Stimulated activated naive CD8-positive, alpha-beta T cell treated with anti-CD3 and anti-CD28 coated beads, Interleukin-15, Interleukin-2, amounts not matched to agents 100 ng/mL and 50 ng/mL, for 24 hours (primary cell): ENCODE measurements around the gene PPIA.

Experiments used
- H3K27ac Mint-ChIP-seq: one replicate; pipeline ENCODE4 v1.8.0; 2021; ENCODE audit warnings: mild to moderate bottlenecking, mixed read lengths
- H3K27me3 Mint-ChIP-seq: one replicate; pipeline ENCODE4 v1.8.0; 2021; ENCODE audit warnings: mixed read lengths
- H3K36me3 Mint-ChIP-seq: one replicate; pipeline ENCODE4 v1.8.0; 2021; ENCODE audit warnings: low read depth, mixed read lengths
- H3K4me1 Mint-ChIP-seq: one replicate; pipeline ENCODE4 v1.8.0; 2021; ENCODE audit warnings: low read depth, mixed read lengths
- H3K4me3 Mint-ChIP-seq: one replicate; pipeline ENCODE4 v1.8.0; 2021; ENCODE audit warnings: mild to moderate bottlenecking, mixed read lengths
- H3K9me3 Mint-ChIP-seq: one replicate; pipeline ENCODE4 v1.8.0; 2021; ENCODE audit warnings: mixed read lengths

The PPIA gene

DNA sequence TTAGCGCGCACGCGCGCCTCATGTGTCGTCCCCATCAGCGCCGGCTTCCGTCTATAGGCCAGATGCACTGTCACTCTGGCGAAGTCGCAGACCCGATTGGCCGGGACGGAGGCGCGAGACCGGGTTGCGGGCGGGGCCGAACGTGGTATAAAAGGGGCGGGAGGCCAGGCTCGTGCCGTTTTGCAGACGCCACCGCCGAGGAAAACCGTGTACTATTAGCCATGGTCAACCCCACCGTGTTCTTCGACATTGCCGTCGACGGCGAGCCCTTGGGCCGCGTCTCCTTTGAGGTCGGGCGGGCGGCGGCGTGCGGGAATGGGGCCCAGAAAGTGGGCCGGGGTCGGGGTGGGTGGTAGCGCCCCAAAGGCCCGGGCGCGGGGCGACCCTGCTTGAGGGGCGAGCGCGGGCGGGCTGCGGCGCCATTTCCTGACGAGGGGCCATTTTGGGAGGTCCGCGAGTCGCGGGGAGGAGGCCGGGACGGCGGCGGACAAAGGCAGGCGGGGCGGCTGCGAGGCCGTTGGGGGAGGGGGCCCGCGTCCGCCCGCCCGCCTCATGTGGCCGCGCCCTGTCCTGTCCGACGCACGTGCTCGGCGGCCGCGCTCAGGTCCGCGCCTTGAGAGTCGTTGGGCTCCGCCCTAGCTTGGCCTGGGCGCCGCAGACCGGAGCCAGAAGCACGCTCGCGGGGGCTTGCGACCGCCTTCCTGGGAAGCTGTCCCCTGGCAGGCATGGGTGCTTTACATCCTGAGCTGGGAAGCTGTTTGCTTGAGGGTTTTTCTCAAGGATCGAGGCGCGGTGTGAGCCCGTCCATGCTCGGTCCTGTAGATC lies at the start of gene PPIA:
PPIA (plus strand) TSS at position 178 of the 825 bp plus-strand sequence; CDS start at position 222, 44 bp downstream.
- H3K27me3 Mint-ChIP-seq: no peaks in the 10 kb centered on the region
- H3K9me3 Mint-ChIP-seq: no peaks in the 10 kb centered on the region
- peaks cover 45% of the 10 kb centered on the region for H3K36me3 Mint-ChIP-seq
- H3K4me3 Mint-ChIP-seq: peak within 1 kb of the TSS; percentile 97
- peaks cover 45% of the 10 kb centered on the region for H3K4me1 Mint-ChIP-seq
- H3K27ac Mint-ChIP-seq: peak within 1 kb of the TSS; percentile 95

DNA sequence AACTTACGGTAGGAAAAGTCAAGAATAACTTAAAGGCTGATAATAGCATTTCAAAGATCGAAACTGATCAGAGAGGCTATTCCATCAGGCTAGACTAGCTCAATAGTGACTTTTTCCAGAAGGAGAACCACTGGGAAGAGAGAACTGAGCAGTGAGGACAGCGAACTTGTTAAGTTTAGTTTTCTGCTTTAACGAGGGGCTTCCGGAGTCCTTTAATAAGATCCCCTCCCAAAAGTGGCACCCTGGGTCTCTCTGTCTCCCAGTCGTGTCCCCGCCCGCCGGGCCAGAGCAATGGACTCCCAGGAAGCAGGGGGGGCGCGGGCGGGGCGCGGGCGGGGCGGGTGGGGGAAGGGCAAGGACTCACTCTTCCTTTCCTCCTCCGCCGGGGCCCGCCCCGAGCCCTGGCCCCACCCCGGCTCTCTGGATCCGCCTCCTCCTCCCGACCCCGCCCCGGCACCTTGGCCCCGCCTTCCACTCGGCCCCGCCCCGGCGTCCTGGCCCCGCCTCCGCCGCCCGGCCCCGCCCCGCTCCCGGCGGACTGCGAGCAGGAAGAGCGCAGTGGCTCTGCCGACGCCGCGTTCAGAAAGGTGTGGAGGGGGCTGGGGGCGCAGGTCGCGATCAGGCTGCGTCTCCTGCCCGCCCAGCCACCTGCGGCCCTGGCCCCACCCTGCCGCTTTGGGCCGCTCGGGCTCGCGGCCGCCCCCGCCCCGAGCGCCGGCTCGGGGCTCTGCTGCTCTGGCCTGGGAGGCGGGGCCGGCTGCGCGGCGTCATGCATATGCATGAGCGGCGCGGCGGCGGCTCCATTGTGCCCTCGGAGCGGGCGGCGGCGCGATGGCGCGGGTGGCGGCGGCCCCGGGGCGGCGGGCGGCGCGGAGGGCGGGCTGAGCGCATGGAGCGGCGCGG lies 48.2 kb upstream of the PPIA start, which contains the start of gene ZMIZ2:
ZMIZ2 (plus strand) TSS at position 803 of the 903 bp plus-strand sequence. CDS start 7,403 bp downstream, outside the sequence.
- Mint-ChIP-seq H3K27me3 (no peaks in the 10 kb centered on the region), H3K4me1 (peaks cover 48% of the 10 kb centered on the region), H3K27ac (peak within 1 kb of the TSS; percentile 93)

DNA sequence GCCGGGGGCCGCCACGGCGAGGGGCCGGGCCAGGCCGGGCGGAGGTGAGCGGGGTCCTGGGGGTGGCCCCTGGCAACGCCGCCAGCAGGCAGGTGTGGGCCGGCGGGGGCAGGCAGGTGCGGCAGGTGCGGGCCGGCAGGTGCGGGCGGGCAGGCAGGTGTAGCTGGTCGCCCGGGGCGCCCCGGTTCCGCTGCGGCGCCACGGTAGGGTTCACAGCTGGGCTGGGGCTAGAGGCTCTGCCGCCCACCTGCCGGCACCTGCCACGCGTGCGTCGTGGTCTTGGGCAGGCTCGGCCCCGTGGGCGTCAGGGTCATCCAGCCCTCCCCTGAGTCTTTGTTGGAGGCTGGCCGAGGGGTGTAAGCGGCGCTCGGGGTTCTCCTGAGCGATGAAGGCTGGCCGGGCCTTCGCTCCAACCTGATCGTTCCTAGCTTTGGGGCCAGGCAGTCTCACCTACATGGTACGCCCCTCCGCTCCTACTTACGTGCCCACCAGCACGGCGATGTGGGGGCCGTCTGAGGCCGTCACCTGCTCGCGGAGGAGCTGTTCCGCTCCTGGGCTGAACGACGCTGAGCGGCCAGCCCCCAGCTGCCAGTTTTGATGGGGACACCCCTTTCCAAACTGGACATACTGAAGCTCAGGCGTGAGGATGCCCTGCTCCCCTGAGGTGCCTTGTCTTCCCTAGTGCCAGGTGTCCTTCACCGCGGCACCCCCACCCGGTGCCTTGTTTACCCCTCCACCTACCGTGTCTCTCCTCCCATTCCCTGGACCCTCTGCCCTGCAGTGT lies 47.3 kb upstream of the PPIA start:
- H3K4me3 Mint-ChIP-seq: peak overlapping the region; percentile 91
- peak overlapping the region; percentile 93 for H3K27ac Mint-ChIP-seq
- H3K9me3 Mint-ChIP-seq: no peaks in the 10 kb centered on the region
- peaks cover 51% of the 10 kb centered on the region for H3K4me1 Mint-ChIP-seq
- H3K36me3 Mint-ChIP-seq: peaks cover 26% of the 10 kb centered on the region
- H3K27me3 Mint-ChIP-seq: no peaks in the 10 kb centered on the region

More for the DNA sequence above, 48.2 kb upstream of the PPIA start, which contains the start of gene ZMIZ2:
- H3K9me3 Mint-ChIP-seq: no peaks in the 10 kb centered on the region
- peak within 1 kb of the TSS; percentile 91 for H3K4me3 Mint-ChIP-seq
- H3K36me3 Mint-ChIP-seq: peaks cover 26% of the 10 kb centered on the region

DNA sequence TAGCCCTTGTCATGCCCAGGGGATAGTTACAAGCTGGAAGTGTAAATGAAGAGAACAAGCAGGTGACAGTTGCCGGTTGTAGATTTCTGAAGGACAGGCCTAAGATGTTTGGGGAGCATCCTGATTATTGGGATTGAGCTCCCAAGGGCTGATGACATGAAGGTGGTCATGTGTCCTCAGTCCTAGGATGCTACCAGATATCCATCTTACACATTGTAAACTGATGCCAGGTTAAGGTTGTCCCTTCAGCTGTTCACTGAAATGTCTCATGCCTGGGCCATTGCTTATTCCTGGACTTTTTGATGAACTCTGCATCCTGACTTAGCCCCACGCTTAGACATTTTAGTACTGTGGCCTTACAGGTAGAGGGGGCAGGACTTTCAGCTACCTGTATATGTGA lies 46.5 kb upstream of the PPIA start:
- peaks cover 59% of the 10 kb centered on the region for H3K4me1 Mint-ChIP-seq
- H3K27me3 Mint-ChIP-seq: no peaks in the 10 kb centered on the region
- H3K4me3 Mint-ChIP-seq: peak overlapping the region; percentile 91
- H3K36me3 Mint-ChIP-seq: peaks cover 26% of the 10 kb centered on the region
- no peaks in the 10 kb centered on the region for H3K9me3 Mint-ChIP-seq
- H3K27ac Mint-ChIP-seq: peak overlapping the region; percentile 93

DNA sequence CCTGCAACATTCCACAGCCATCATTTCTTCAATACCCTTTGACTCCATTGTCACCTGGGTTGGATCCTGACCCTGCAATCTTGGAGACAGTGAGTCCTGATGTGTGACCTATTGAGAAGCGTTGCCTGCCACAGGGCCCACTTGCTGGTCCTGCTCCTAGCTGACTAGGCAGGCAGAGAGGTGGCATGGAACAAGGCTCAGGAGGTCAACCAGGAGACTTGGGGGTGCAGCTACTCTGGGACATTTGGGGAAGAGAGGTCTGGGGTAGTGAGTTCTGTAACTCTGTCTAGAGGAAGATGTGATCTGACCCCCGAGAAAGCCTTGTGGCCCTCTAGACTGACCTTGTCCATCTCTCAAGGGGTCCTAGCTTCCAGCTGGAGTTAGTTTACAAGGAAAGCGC lies 46.1 kb upstream of the PPIA start:
- Mint-ChIP-seq H3K36me3 (peaks cover 26% of the 10 kb centered on the region), H3K27ac (peak overlapping the region; percentile 87), H3K4me1 (peaks cover 61% of the 10 kb centered on the region), H3K27me3 (no peaks in the 10 kb centered on the region), H3K4me3 (peak overlapping the region; percentile 91), H3K9me3 (no peaks in the 10 kb centered on the region)

DNA sequence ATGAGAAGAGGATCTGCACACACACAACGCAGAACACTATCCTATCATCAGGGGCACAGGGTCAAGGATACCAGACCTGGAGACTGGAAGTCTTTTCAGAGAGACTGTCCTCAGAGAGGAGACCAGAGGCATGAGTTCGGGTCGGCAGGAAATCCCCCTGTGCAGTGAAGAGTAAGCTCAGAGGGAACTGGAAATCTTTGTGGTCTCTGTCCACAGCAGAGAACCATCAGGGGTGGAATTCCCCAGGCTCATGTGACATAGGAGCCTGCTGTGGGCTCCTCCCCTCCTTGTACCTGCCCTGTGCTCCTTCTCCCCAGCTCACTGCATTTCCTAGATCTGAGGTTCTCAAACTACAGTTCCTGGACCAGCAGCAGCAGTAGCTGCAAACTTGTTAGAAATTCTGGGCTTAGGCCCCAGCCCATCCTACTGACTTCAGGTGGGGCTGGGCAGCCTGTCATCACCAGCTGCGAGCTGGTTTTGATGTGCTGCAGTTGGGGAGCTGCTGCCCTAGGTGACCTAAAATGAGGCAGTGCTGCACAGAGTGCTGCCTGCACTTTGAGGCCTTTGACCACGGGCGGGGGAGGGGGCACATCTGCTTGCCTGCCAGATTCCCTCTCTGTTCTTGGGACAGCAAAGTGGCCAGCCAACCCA lies 45.4 kb upstream of the PPIA start:
- Mint-ChIP-seq H3K9me3 (no peaks in the 10 kb centered on the region), H3K36me3 (peaks cover 26% of the 10 kb centered on the region), H3K4me1 (peaks cover 61% of the 10 kb centered on the region), H3K27me3 (no peaks in the 10 kb centered on the region), H3K4me3 (peak overlapping the region; percentile 91), H3K27ac (peak overlapping the region; percentile 87)

DNA sequence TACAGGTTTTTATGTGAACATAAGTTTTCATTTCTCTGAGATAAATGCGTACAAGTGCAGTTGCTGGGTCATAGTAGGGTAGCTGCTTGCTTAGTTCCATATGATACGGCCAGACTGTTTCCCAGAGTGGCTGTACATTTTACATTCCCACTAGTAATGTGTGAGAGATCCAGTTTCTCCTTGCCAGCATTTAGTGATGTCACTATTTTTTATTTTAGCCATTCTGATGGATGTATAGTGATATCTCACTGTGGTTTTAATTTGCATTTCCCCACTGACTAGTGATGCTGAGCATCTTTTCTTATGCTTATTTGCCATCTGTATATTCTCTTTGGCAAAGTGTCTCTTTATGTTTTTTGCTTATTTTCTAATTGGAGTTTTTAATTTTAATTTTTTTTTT lies 43.7 kb upstream of the PPIA start:
- Mint-ChIP-seq H3K27ac (no peak overlapping the region), H3K27me3 (no peaks in the 10 kb centered on the region), H3K4me1 (peaks cover 56% of the 10 kb centered on the region), H3K36me3 (peaks cover 30% of the 10 kb centered on the region), H3K4me3 (no peak overlapping the region), H3K9me3 (no peaks in the 10 kb centered on the region)

DNA sequence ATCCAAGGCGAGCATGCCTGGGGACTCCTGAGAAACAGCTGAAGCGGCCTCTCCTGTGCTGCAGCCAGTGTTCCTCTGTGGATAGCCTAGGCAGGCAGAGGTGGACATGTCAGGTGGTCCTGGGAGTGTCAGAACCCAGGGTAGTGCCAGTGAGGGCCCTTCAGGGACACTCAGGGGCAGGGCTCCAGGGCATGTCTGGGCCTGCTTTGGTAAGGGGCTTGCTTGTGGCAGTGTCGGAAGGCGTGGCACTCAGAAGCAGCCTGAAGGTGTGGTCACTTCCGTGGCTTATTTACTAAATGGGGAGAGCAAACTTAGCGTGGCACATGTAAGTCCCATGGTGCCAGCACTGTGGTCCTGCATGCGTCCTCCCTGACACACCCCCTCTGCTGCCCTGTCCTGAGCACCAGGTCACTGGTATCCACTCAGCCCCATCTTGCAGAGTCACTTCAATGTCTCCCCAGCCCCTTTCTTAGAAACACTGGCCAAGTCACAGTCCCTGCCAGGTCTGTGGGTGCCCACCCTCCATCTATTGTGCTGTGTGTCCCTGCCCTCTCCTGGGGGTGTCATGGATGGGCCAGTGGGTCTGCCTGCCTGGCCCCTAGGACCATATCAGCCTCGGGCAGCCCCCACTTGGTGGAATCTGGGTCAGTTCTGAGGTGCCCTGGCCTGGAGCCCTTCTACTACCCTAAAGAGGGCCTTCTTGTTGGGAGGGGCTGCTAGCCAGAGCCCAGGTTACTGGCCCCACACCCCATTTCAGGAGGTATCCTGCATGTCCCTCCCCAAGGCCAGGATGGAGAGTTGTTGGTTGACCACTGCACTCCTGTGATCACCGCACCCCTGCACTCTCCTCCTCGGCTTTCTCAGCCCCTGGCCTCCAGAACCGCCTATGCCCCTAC lies 41.4 kb upstream of the PPIA start:
- no peak overlapping the region for H3K4me3 Mint-ChIP-seq
- no peaks in the 10 kb centered on the region for H3K9me3 Mint-ChIP-seq
- H3K27me3 Mint-ChIP-seq: no peaks in the 10 kb centered on the region
- peaks cover 28% of the 10 kb centered on the region for H3K36me3 Mint-ChIP-seq
- peaks cover 46% of the 10 kb centered on the region for H3K4me1 Mint-ChIP-seq
- H3K27ac Mint-ChIP-seq: no peak overlapping the region

DNA sequence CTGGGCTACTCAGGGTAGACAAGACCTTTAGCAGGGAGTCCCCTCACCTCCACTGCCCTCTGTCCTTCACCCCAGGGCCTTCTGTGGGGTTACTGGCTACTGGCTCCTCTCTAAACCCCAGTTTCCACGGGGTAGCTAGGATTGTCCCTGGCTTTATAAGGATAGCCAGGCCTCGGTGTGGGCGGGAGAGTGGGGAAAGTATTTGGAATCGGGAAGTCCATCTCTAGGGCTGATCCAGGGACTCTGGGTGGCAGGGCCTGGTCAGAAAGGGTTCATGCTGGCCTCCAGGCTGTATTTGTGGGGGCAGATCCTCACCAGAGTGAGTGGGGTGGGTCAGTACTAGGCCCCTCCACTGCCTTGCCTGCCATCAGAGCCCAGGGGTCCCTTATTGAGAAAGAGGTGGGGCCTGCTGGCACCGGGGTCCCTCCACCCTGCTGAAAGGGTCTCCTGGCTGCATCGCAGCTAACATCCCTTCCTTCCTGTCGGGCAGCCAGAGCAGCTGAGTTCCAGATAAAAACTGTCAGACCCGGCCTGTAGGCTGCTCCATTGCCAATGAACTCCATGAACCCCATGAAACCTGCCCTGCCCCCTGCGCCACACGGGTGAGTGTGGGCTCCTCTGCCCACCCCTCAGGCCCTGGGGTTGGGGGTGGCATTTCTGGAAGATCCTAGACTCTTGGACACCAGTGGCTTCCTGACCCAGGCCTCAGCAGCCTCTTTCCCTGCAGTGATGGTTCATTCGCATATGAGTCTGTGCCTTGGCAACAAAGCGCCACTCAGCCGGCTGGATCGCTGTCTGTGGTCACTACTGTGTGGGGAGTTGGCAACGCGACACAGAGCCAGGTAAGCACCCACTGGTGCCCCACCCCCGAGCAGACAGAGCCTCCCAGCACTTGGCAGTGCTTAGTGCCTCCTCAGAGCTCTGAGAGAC lies 40.5 kb upstream of the PPIA start:
- no peaks in the 10 kb centered on the region for H3K9me3 Mint-ChIP-seq
- no peak overlapping the region for H3K4me3 Mint-ChIP-seq
- peaks cover 37% of the 10 kb centered on the region for H3K4me1 Mint-ChIP-seq
- H3K27ac Mint-ChIP-seq: no peak overlapping the region
- H3K36me3 Mint-ChIP-seq: peaks cover 24% of the 10 kb centered on the region
- no peaks in the 10 kb centered on the region for H3K27me3 Mint-ChIP-seq

DNA sequence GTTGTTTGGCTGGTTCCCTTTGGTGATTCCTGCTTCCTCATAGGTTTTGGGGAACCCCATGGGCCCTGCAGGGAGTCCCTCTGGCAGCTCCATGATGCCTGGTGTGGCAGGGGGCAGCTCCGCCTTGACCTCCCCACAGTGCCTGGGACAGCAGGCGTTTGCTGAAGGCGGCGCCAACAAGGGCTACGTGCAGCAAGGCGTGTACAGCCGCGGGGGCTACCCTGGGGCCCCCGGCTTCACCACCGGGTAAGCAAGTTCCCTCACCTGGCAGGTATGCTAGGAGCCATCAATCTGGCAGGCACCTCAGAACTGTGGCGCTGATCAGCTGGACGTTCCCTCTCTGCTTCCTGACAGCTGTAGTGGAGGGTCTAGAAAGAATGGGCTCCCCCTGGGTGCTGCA lies 39.6 kb upstream of the PPIA start:
- Mint-ChIP-seq H3K27me3 (no peaks in the 10 kb centered on the region), H3K27ac (no peak overlapping the region), H3K9me3 (no peaks in the 10 kb centered on the region), H3K36me3 (peaks cover 24% of the 10 kb centered on the region), H3K4me1 (peaks cover 28% of the 10 kb centered on the region), H3K4me3 (no peak overlapping the region)

DNA sequence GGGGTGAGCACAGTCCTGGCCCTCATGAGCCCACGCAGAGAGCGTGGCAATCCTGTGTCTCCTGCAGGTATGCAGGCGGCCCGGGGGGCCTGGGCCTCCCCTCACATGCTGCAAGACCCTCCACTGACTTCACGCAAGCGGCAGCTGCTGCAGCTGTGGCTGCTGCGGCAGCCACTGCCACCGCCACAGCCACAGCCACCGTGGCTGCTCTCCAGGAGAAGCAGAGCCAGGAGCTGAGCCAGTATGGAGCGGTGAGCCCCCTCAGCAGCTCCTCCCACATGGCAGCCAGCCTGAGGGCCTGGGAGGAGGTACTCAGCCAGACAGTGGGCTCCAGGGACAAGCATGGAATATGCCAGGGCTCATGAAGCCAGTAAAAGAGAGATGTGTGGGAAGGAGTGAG lies 39.2 kb upstream of the PPIA start:
- H3K4me1 Mint-ChIP-seq: peaks cover 26% of the 10 kb centered on the region

DNA sequence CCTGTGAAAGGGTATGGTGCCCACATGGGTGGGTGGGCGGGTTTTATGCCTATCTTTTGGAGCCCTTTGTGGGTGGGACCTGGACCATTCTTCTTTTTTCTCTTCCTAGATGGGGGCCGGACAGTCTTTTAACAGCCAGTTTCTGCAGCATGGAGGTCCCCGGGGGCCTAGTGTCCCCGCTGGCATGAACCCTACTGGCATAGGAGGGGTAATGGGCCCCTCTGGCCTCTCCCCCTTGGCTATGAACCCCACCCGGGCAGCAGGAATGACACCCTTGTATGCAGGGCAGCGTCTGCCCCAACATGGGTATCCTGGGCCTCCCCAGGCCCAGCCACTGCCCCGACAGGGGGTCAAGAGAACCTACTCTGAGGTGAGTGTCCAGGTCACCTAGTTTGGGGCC lies 38.7 kb upstream of the PPIA start:
- Mint-ChIP-seq H3K27me3 (no peaks in the 10 kb centered on the region), H3K36me3 (peaks cover 24% of the 10 kb centered on the region), H3K4me1 (peaks cover 22% of the 10 kb centered on the region), H3K27ac (no peak overlapping the region), H3K4me3 (no peak overlapping the region), H3K9me3 (no peaks in the 10 kb centered on the region)

More for the DNA sequence above, 39.2 kb upstream of the PPIA start:
- Mint-ChIP-seq H3K9me3 (no peaks in the 10 kb centered on the region), H3K36me3 (peaks cover 26% of the 10 kb centered on the region), H3K4me3 (no peak overlapping the region), H3K27ac (no peak overlapping the region), H3K27me3 (no peaks in the 10 kb centered on the region)
